GM13977 (cell line): ENCODE results near the gene DCLRE1C.
"Not testable (repeated sequence)": the region's sequence is repeated elsewhere in the genome, so short reads cannot be mapped to it uniquely, and the experiment has no call there.

Source experiments
- DNase-seq: peaks from one replicate; pipeline ENCODE4 v3.0.0; 2012; ENCODE audit warnings: low spot score
- in situ Hi-C: fragments of 300-500 bp; cut with MboI; formaldehyde crosslinking; loops from one replicate; pipeline ENCODE4 v1.12.0; 2022; ENCODE audit warnings: low sequenced_read_pairs, low pct_unique_long_range_greater_than_20kb, mixed read lengths, inconsistent platforms; ENCODE audit not compliant: unreplicated experiment
- TF ChIP-seq, protein P1 (sequence below): IDR thresholded peaks from 2 replicates; pipeline ENCODE4 v1.5.1; 2012; ENCODE audit warnings: mild to moderate bottlenecking, control low read depth; ENCODE audit not compliant: insufficient read depth; ENCODE audit errors: extremely low read depth, missing control alignments

The DCLRE1C gene

DNA sequence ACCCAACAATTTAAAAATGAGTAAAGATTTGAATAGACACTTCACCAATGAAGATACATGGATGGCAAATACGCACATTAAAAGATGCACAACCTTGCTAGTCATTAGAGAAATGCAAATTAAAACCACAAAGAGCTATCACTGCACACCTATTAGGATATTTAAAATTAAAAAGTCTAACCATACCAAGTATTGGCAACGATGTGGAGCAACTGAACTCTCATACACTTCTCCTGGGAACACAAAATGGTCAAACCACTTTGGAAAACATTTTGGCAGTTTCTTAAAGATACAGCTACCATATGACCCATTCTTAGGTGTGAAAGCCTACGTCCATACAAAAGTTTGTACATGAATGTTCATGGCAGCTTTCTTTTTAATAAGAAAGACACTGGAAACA is 36.1 kb downstream of the DCLRE1C start:
- DNase-seq, result no peak
- TF ChIP-seq, protein P1, sequence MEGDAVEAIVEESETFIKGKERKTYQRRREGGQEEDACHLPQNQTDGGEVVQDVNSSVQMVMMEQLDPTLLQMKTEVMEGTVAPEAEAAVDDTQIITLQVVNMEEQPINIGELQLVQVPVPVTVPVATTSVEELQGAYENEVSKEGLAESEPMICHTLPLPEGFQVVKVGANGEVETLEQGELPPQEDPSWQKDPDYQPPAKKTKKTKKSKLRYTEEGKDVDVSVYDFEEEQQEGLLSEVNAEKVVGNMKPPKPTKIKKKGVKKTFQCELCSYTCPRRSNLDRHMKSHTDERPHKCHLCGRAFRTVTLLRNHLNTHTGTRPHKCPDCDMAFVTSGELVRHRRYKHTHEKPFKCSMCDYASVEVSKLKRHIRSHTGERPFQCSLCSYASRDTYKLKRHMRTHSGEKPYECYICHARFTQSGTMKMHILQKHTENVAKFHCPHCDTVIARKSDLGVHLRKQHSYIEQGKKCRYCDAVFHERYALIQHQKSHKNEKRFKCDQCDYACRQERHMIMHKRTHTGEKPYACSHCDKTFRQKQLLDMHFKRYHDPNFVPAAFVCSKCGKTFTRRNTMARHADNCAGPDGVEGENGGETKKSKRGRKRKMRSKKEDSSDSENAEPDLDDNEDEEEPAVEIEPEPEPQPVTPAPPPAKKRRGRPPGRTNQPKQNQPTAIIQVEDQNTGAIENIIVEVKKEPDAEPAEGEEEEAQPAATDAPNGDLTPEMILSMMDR, result no peak
- in situ Hi-C loops, result no loop called here

DNA sequence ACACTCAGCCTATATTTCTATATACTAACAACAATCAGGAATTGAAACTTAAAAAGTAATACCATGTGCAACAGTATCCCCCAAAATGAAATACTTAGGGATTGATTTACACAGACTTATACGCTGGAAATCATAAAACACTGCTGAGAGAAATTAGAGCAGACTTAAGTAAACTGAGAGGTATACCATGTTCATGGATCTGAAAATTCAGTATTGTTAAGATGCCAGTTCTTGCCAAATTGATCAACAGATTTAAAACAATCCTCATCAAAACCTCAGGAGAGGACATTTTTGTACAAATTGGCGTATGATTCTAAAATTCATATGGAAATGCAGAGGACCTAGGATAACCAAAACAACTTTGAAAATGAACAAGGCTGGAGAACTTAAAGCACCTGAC is 37.3 kb downstream of the DCLRE1C start:
- TF ChIP-seq, protein P1, result no peak
- DNase-seq, result no peak
- in situ Hi-C loops, result no loop called here

DNA sequence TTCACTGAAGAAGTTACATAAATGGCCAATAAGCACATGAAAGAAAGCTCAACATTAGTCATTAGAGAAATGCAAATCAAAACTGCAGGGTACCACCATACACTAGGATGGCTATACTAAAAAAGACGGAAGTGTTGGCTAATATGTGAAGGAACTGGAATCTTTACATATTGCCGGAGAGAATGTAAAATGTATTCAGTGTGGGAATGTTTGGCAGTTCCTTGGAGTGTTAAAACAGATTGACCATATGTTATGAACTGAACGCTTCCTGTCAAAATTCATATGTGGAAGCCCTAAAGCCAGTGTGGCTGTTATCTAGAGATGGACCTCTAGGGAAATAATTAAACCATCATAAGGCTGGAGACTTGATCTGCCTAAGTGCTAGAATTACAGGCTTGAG is 42.1 kb downstream of the DCLRE1C start:
- in situ Hi-C loops, result no loop called here
- TF ChIP-seq, protein P1, result no peak

DNA sequence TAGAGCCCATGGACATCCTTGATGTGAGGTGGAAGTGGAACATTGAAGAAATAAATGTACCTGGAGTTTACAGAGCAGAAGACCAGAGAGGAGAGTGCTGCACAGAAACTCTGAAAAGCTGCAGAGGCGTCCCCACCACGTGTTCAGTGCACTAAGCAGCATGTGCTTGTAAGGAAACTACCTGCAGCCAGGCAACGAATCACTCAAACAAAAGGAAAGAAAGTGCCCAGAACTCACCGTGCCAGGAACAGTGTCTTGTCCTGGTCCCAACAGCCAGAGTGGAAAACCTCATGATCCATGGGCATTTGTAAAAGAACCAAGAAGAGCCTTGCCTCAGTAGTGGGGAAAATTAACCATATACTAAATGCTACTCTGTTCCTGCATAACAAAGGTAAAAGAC is 42.9 kb downstream of the DCLRE1C start:
- DNase-seq, result no peak
- TF ChIP-seq, protein P1, result no peak
- in situ Hi-C loops, result no loop called here

More for the DNA sequence above, 42.1 kb downstream of the DCLRE1C start:
- no peak for DNase-seq

DNA sequence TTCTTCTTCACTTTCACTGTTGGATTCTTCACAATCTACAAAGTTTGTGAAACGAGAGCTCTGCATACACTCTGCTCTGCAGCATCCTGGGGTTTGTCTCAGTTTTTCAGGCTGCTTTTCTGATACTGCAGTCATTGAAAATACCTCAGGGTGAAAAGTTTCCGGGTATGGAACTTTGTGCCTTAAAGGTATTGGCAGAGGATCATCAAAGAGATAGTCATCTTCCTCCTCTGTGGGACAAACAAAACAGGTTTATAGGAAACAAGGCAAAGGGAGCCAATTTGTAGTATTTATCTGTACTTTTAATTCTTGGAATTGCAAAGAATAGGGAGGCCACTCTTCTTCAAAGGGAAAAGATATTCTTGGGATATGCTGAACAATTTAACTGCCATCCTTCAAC is 44.8 kb downstream of the DCLRE1C start:
- TF ChIP-seq, protein P1, result no peak
- no peak for DNase-seq
- in situ Hi-C loops, result no loop called here

DNA sequence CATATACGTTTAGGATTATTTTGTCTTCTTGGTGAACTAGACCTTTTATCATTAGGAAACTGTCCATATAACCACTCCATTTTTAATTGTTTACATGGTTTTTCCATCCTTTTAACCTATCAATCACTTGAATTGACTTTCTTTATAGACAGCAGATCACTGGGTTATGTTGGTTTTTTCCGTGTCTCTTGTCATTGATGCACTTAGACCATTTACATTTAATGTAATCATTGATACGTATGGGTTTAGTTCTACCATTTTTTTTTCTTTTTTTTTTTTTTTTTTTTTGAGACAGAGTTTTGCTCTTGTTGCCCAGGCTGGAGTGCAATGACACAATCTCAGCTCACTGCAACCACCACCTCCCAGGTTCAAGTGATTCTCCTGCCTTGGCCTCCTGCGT is 46.3 kb downstream of the DCLRE1C start:
- in situ Hi-C loops, DNase-seq: not testable (repeated sequence)

DNA sequence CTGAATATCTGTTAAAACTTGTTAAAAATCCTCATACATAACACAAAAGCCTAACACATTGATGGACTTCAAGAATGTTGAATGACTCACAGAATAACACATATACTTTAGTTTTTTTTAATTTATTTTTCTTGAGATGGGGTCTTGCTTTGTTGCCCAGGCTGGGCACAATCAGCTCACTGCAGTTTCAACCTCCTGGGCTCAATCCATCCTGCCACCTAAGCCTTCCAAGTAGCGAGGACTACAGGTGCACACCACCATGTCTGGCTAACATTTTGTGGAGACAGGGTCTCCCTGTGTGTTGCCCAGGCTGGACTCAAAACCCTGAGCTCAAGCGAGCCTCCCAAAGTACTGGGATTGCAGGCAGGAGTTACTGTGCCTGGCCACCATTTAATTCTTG is 47.1 kb downstream of the DCLRE1C start:
- in situ Hi-C loops, result no loop called here
- no peak for DNase-seq
- TF ChIP-seq, protein P1, result no peak
